Glomerular visceral epithelial cell (primary cell): ENCODE measurements around the gene CTNNA3.

Source experiments
- DNase-seq: peaks from one replicate; pipeline ENCODE4 v3.0.0-alpha.2; 2016; ENCODE audit errors: extremely low spot score

Gene CTNNA3

GRCh38 chr10:67115972-67116371, 580.0 kb downstream of the CTNNA3 start:
- peak; percentile 84 for DNase-seq

- peak; percentile 69 for DNase-seq
Observed at GRCh38 chr10:67114945-67115344, 581.0 kb downstream of the CTNNA3 start.

DNA sequence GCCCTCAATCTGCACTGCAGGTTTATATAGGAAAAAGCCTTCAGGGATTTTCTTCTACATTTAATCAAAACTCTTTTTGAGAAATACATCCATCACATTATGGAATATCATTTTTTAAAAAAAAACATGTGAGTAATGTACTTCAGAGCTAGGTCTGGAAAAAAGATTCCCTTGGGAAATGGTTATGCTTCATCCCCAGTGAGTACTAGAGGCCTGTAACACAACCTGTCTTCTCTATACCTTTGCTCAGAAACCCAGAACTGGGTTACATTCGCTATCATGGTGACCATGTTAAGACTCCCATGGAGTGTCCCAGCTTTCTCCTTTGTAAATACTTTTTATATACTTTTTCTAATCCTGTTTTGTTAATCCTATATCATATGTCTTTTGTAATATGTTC, 583.2 kb downstream of the CTNNA3 start:
- no peak for DNase-seq

- DNase-seq: no peak
Observed at GRCh38 chr10:67110286-67110685, 585.7 kb downstream of the CTNNA3 start.

- no peak for DNase-seq
Observed at GRCh38 chr10:67107670-67108069, 588.3 kb downstream of the CTNNA3 start.

DNA sequence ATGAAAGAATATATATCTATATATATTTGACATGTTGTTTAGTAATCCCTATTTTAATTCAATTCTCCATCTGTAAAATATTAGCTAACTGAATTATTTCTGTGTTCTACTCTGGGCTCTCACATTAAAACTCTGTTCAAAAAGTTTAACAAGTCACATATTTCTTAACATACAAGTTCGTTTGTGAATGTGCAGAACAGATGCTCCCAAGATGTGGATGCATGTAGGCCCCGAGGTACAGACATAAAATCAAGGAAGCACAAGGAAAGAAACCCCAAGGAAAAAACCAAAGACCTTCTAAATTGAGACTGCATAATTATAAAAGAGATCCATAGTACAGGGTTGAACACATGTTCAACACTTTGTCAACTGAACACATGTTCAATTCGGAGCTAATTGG, 595.0 kb downstream of the CTNNA3 start:
- no peak for DNase-seq

- DNase-seq: no peak
Observed at GRCh38 chr10:67098461-67098860, 597.5 kb downstream of the CTNNA3 start.

- DNase-seq: no peak
Observed at GRCh38 chr10:67095531-67095930, 600.5 kb downstream of the CTNNA3 start.

GRCh38 chr10:67088036-67088435, 608.0 kb downstream of the CTNNA3 start:
- no peak for DNase-seq

GRCh38 chr10:67087135-67087425, 608.9 kb downstream of the CTNNA3 start:
- no peak for DNase-seq

- DNase-seq: no peak
Observed at GRCh38 chr10:67086327-67087134, 609.5 kb downstream of the CTNNA3 start.

DNA sequence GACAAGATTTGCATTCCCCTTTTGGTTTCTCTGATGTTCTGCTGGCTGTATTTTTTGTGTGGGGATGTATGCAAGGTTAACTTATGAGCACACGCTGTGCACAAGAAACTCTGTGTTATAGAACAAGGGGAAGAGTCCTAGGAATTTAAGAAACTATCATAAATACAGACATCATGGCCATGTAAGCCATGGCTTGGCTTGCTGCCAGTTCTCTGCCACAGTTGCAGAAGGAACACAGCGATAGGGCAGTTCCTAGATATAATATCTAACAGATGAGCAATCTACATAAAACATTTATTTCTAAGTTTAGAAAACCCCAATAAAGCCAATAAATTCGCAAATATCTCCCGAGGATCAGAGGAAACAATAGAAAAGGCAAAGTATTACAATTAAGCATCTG, 616.9 kb downstream of the CTNNA3 start:
- DNase-seq: peak; percentile 6

GRCh38 chr10:67077376-67077775, 618.6 kb downstream of the CTNNA3 start:
- no peak for DNase-seq

DNA sequence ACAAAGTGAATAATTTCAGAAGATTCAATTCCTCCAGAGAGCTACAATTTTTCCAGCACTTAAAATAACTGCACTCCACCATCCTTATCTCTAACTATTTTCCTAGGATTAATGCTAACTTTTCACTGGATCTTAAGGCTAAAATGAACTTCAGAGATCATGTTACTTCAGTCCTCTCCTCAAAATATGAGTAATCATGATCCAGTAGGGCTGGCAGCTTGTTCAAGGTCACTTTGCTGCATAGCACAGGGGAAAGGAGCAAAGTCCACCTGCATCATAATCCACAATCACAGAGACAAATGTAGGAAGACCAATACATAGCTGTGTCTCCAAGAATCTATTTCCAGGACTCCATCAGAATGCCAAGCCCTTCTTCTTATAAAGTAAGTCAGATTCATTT, 619.9 kb downstream of the CTNNA3 start:
- no peak for DNase-seq

DNA sequence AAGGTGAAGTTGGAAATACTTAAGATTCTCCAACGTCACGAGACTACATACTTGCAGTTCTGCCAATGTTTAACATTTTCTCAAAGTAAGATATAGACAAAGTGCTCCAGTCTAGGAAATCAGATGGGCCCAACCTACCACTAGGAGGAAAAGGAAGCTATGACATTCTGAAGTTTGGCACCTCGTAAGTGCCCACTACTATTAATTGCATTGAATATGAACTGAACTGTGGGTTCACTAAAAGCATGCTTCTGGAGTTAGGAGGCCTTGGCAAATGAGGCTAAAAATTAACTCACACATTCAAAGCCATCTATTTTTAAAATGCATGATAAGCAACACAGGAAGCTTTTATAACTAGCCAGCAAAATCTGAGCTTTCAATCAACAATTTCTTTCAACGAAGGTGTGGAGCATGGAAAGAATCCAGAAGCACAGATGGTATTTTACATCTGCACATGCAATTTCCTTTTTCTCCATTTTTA, 620.5 kb downstream of the CTNNA3 start:
- DNase-seq: no peak

DNA sequence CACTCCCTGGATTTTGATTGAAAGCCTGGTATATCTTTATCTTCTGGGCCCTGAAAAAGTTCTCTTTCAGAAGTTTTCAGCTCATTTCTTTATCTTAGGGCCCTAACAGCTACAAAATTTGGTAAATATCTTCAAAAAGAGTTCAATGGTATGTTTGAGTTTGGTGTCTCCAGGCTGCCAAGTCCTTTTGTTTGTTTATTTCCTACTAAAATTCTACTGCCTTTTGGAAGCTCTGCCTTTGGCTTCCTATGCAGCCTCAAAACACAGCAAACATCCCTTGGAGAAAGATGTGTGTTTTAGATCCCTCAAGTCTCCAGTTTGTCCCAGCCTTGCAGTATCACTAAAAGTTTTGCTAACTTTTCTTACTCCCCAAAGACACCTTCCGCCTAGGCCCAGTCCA, 623.3 kb downstream of the CTNNA3 start:
- no peak for DNase-seq

- DNase-seq: no peak
Observed at GRCh38 chr10:67050415-67050814, 645.6 kb downstream of the CTNNA3 start.

GRCh38 chr10:67049988-67050387, 646.0 kb downstream of the CTNNA3 start:
- DNase-seq: no peak

DNA sequence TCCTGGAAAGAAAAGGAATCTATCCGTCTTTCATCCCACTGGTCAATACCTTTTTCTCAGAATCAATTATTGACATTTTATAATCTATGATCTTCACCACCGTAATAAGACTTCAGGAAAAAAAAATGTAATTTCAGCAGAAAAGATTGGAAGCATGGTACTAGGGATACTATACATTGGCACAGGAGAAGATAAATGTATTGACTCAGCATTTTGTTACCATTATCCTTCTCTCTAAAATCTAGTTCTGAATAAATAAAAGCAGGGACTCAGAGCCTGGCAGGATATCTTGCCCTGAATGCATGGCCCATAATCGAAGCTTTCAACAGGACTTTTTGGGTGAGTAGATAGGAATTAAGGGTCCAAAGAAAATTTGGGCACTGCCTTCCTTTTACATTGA, 649.5 kb downstream of the CTNNA3 start:
- no peak for DNase-seq

DNA sequence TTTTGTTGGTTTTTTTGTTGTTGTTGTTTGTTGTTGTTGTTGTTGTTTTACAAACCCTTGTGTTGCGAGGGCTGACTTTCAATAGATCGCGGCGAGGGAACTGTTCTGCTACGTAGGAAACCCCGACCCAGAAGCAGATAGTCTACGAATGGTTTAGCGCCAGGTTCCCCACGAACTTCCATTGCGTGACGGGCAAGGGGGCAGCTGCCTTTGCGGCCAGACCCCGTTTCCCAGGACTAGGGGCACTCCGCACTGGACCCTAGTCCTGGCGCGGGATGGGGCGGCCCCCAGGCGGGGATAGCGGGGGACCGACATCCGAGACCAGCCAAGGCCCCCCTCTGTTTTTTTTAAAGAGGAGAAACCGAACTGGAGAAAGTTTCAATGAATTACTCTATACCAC, 650.6 kb downstream of the CTNNA3 start:
- no peak for DNase-seq

- DNase-seq: no peak
Observed at GRCh38 chr10:67043041-67043440, 653.0 kb downstream of the CTNNA3 start.

DNA sequence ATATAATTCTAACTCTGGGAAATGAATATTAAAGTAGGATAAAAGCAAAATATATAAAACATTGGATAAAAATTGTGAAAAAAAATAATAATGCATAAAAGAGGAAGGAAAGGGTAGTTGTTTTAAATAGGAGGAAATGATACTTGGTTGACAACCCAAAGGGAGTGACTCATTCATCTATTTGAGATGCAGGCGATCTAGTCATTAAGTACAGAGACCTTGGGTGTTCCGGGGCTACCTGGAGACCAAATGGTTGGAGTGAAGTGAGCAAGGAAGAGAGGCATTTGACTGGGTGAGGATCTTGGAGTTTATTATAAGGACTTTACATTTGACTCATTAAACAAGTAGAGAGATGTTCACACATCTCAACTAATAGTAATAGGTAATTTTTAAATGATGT, 659.2 kb downstream of the CTNNA3 start:
- DNase-seq: no peak

GRCh38 chr10:67033878-67034277, 662.1 kb downstream of the CTNNA3 start:
- peak; percentile 22 for DNase-seq

DNA sequence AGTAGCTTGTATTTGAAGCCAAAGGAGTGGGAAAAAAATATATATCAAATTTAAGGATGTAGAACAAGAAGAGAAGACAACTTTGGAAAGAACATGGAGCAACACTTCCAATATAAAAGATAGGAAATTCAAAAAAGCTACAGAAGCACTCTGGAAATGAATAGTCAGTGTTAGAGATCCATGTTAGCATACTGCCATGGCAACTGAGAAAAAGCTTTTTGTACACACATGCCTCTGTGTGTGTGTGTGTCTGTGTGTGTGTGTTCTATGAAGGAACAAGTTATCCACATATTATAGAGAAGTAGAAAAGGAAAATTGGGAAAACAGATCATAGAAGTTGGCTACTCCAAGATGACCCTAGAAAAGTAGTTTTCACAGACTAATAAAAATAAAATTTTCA, 673.9 kb downstream of the CTNNA3 start:
- no peak for DNase-seq
